LNCAP (cell line): ENCODE results near the gene KRTAP13-1.

ENCODE experiments used
- CTCF ChIP-seq: fragments of 450-650 bp; IDR thresholded peaks from 2 replicates; pipeline ENCODE4 v1.5.1; 2017; ENCODE audit warnings: mild to moderate bottlenecking

Gene KRTAP13-1

GRCh38 chr21:30382201-30382600 lies 13.6 kb upstream of the KRTAP13-1 start:
- no peak for TF ChIP-seq CTCF

GRCh38 chr21:30391492-30392025 lies 4.3 kb upstream of the KRTAP13-1 start:
- no peak for TF ChIP-seq CTCF

- TF ChIP-seq CTCF, result peak; percentile 82
Observed at GRCh38 chr21:30408782-30409494, 13.1 kb downstream of the KRTAP13-1 start.

- no peak for TF ChIP-seq CTCF
Observed at GRCh38 chr21:30415993-30416392, 20.2 kb downstream of the KRTAP13-1 start.

DNA sequence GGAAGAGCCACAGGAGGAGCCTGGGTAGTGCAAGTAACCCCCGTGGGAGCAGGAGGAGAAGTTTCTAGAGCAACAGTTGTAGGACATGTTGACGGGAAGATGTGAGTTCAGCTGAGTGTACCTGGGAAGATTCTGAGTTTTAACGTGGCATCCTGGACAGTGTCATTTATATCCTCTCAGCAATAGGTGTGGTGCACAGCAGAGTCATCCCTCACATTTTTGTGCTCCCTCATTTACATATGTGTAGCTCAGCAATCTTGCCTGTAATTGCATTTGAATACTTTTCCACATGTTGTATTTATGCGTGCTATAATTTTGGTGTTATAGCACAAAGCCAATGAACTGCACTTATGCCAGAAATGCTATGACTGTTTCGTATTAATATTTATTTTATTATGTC lies 30.0 kb downstream of the KRTAP13-1 start, which contains the start of gene KRTAP13-3:
Gene KRTAP13-3 (minus strand): TSS at position 101 of the 400 bp plus-strand sequence. CDS start 14 bp downstream, at position 87.
- TF ChIP-seq CTCF, result no peak

- no peak for TF ChIP-seq CTCF
Observed at GRCh38 chr21:30426731-30427130, 30.9 kb downstream of the KRTAP13-1 start.

DNA sequence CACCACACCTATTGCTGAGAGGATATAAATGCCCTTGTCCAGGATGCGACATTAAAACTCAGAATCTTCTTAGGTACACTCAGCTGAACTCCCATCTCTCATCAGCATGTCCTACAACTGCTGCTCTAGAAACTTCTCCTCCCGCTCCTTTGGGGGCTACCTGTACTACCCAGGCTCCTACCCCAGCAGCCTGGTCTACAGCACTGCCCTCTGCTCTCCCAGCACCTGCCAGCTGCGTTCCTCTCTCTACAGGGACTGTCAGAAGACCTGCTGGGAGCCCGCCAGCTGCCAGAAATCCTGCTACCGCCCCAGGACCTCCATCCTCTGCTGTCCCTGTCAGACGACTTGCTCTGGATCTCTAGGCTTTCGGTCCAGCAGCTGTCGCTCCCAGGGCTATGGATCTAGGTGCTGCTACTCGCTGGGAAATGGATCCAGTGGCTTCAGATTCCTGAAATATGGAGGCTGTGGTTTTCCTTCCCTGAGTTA lies 34.4 kb downstream of the KRTAP13-1 start, which contains the start of gene KRTAP13-4:
Gene KRTAP13-4 (plus strand): TSS at position 51 of the 486 bp plus-strand sequence. CDS start 56 bp downstream, at position 107.
- no peak for TF ChIP-seq CTCF
